HG03439 (cell line): ENCODE data around the gene CX3CL1.
"Not testable (repeated sequence)": the region's sequence is repeated elsewhere in the genome, so short reads cannot be mapped to it uniquely, and the experiment has no call there.

ENCODE experiments used
- ATAC-seq: cut with Tn5 transposase; IDR thresholded peaks from one replicate; pipeline ENCODE4 v1.9.1; 2021; ENCODE audit warnings: mild to moderate bottlenecking, moderate library complexity; ENCODE audit not compliant: unreplicated experiment

CX3CL1 gene

GRCh38 chr16:57357330-57358085 is 14.8 kb upstream of the CX3CL1 start:
- no peak for ATAC-seq

- ATAC-seq, result no peak
Observed at GRCh38 chr16:57358086-57358420, 14.2 kb upstream of the CX3CL1 start.

GRCh38 chr16:57358527-57359095 is 13.7 kb upstream of the CX3CL1 start, which contains the start of gene CCL22:
Gene CCL22 (plus strand): TSS chr16:57358783. CDS start chr16:57358817, 34 bp downstream.
- ATAC-seq, result no peak

GRCh38 chr16:57360321-57360935 is 11.9 kb upstream of the CX3CL1 start:
- no peak for ATAC-seq

GRCh38 chr16:57361404-57361803 is 10.9 kb upstream of the CX3CL1 start:
- ATAC-seq, result no peak

GRCh38 chr16:57364143-57364542 is 8.1 kb upstream of the CX3CL1 start:
- no peak for ATAC-seq

GRCh38 chr16:57366544-57367040 is 5.7 kb upstream of the CX3CL1 start:
- no peak for ATAC-seq

GRCh38 chr16:57367116-57367752 is 5.1 kb upstream of the CX3CL1 start:
- ATAC-seq, result no peak

GRCh38 chr16:57371494-57372371 is 557 bp upstream of the CX3CL1 start:
- no peak for ATAC-seq

GRCh38 chr16:57373117-57373947 is 1.0 kb downstream of the CX3CL1 start:
- ATAC-seq, result no peak

- no peak for ATAC-seq
Observed at GRCh38 chr16:57374067-57374534, 1.8 kb downstream of the CX3CL1 start.

GRCh38 chr16:57374925-57375465 is 2.7 kb downstream of the CX3CL1 start:
- not testable (repeated sequence) for ATAC-seq

GRCh38 chr16:57376313-57376818 is 4.1 kb downstream of the CX3CL1 start:
- ATAC-seq, result no peak

GRCh38 chr16:57377080-57377841 is 5.0 kb downstream of the CX3CL1 start:
- peak; percentile 66 for ATAC-seq

GRCh38 chr16:57379579-57379978 is 7.3 kb downstream of the CX3CL1 start:
- no peak for ATAC-seq

- ATAC-seq, result no peak
Observed at GRCh38 chr16:57380671-57381462, 8.6 kb downstream of the CX3CL1 start.

GRCh38 chr16:57381791-57382534 is 9.7 kb downstream of the CX3CL1 start:
- no peak for ATAC-seq
